RCC 7860 (cell line): ENCODE results near the gene RNF180.
"Not testable (repeated sequence)": the region's sequence is repeated elsewhere in the genome, so short reads cannot be mapped to it uniquely, and the experiment has no call there.

Experiments used
- DNase-seq: peaks from one replicate; pipeline ENCODE4 v3.0.0-alpha.2; 2015; ENCODE audit warnings: low spot score
- FAIRE-seq: peaks from 2 replicates; lab custom pipeline; 2012; peaks lifted over from hg19 to GRCh38; lab: Jason Lieb, UNC

RNF180 gene

DNA sequence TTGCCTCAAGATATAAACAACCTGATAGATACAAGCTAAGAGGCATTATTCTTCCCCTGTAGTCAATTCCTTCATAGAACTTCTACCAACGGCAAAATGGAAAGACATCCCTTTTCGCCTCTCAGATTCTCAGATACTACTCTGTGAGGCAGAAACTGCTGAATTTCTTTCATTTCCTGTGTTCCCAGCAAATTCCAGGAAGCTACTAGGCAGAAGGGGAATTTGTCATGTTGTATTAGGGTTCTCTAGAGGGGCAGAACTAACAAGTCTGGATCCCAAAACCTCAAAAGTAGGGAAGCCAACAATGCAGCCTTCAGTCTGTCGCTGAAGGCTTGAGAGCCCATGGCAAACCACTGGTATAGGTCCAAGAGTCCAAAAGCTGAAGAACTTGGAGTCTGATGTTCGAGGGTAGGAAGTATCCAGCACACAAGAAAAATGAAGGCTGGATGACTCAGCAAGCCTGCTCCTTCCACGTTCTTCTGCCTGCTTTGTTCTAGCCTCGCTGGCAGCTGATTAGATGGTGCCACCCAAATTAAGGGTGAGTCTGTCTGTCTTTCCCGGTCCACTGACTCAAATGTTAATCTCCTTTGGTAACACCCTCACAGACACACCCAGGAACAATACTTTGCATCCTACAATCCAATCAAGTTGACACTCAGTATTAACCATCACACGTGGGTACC is 15.2 kb downstream of the RNF180 start:
- DNase-seq (no peak), FAIRE-seq (no peak)

DNA sequence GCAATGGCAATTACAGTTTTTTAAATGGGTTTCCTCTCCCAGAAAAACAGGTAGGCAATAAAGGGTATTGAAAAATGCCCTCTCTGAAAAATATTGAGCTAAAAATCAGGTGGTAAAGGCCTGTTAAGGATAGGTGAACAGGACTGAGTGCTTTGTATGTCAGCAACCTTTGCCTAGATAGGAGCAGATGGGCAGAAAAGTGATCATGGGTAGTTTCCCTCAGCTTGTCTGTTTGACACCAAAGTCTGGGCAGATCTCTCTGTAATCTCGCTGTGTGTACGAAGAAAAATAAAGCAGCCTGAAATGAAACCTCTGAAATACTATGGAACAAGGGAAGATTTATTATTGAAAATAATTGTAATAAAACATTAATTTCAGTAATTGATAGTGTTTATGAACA is 15.8 kb downstream of the RNF180 start:
- no peak for FAIRE-seq
- DNase-seq: no peak

DNA sequence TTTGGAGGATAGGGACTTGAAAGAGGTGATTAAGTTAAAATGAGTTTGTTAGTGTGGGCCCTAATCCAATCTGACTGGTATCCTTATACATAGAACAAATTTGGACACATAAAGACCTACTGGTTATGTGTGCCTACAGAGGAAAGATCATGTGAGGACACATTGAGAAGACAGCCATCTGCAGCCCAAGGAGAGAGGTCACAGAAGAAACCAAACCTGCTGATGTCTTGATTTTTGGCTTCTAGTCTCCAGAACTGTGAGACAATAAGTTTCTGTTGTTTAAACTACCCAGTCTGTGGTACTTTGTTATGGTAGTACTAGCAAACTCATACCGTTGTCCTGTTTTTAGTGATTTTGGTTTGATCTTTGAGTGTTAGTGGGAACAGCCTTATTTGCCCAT is 18.3 kb downstream of the RNF180 start:
- no peak for FAIRE-seq

DNA sequence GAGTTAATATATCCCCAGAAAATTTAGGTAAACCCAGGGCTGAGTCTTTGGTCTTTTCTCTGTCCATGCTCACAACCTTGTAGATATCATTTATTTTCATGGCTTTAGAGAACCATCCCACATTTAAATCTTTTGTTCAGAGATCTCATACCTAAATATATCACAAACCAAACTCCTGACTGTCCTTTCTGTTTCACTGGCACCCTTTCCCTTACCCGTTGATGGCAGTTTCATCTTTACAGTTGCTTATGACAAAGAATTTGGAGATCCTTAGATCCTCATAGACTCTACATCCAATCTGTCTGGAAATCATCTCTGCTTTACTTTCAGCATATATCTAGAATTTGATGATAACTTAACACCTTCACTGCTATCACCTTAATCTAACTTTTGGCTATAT is 19.2 kb downstream of the RNF180 start:
- DNase-seq: no peak
- FAIRE-seq: no peak

More for the DNA sequence above, 18.3 kb downstream of the RNF180 start:
- DNase-seq: no peak

DNA sequence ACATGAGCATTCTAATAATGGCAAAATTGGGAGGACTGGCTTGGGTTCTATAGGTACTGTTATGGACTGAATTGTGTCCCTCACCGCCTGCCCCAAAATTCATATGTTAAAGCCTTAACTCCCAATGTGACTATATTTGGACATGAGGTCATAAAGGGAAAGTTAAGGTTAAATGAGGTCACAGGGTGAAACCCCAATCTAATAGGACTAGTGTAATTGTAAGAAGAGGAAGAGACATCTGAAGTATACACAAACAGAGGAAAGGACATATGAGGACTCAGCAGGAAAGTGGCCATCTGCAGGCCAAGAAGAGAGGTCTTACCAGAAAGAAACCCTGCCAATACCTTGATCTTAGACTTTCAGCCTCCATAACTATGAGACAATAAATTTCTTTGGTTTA is 23.1 kb downstream of the RNF180 start:
- no peak for FAIRE-seq
- no peak for DNase-seq

DNA sequence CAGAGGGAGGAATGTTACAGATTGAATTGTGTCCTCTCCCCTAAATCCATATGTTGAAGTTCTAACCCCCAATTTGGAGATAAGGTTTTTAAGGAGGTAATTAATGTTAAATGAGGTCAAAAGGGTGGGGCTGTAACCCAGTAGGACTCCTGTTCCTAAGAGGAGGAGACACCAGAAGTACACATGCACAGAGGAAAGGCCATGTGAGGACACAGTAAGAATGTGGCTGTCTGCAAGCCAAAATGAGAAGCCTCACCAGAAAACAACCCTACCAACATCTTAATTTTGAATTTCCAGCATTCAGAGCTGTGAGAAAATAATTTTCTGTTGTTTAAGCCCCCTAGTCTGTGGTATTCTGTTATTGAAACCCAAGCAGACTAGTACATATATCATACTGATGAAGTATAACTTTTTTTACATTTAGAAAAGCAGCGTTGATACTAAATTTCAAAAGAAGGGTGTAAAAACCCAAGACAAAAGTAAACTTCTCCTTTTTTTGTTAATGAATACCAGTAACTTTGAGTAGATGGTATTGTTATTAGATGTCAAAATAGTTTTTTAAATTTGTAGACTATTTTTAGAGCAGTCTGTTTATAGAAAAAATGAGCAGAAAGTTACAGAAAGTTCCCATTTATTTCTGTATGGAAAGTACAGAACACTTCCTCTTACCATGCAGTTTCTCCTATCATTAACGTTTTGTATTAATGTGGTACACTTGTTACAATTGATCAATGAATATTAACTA is 25.1 kb downstream of the RNF180 start:
- FAIRE-seq (no peak), DNase-seq (no peak)

DNA sequence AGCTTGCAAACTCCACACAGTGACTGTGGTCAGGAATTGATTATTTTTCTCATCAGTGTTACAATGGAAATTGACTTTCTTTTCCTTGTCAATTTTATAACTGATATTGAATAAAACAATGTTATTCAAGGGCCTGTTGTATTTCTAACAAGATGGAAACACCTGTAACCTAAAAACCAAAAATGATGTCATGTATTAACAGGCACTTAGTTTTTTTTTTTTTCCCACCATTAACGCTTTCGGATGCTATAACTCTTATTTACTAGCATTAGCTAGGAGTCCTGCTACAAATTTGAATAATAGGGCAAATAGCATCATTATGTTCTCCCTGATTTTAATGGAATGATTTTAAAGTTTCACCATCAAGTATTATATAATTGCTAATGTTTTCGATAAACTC is 30.3 kb downstream of the RNF180 start:
- no peak for DNase-seq
- FAIRE-seq: no peak

DNA sequence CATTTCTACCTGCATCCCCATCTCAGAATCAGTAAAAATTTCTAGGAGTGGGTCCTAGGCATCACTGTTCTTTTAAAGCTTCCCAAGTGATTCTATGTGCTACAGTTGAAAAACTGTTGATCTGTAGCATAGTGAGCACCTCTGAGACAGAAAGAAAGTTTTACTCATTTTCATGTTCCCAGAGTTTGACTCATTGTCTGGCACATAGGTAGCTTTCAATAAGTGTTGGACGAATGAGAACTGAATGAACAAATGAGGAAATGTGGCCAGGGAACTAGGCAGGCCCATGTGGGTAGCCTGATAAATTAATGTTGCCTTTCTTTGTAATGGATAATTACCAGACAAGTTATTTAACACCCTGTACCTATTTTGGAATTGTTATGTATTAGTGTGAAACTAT is 33.8 kb downstream of the RNF180 start:
- no peak for DNase-seq
- FAIRE-seq: no peak

DNA sequence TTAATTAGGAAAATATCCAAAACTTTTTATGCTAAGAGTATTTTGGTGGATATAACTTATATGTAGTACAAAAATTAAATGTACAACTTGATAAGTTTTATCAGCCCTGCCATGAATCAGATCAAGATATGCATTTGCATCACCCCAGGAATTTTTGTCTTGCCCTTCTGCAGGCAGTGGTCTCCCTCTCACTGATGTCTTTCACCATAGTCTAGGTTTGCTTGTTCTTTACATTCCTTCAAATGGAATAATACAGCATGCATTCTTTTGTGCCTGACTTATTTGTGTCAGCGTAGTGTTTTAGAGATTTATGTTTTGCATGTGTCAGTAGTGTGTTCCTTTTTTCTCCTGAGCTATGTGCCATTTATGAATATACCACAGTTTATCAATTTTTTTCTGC is 36.4 kb downstream of the RNF180 start:
- DNase-seq (no peak), FAIRE-seq (no peak)

DNA sequence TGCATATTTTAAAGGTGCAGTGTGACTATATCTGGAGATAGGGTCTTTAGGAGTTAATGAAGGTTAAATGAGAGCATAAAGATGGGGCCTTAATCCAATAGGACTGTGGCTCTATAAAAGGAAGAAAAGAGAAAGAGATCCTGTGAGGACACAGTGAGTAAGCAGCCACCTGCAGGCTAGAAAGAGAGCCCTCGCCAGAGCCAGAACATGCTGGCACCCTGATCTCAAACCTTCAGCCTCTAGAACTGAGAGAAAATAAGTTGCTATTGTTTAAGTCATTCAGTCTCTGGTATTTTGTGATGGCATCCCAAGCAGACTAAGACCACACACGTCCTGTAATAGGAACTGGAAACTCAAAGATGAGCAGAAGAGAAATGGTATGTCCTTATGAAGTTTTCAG is 41.0 kb downstream of the RNF180 start:
- DNase-seq (no peak), FAIRE-seq (no peak)

DNA sequence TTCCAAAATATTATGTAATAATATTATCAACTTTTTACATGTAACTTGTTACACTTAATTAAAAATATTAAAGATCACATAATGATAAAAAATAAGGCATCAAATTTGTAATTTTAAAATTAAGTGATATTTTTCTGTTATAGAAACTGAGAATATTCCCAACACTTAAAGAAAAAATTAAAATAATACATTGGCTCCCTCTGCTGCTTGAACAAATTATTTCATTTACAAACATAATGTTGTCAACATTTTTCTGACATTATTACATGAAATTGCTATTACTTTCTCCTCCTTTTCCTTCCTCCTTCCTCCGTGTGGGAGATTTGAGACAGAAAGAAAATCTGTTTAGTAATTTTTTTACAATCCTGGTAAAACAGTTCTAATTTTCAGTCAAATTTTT is 42.3 kb downstream of the RNF180 start:
- FAIRE-seq (no peak), DNase-seq (no peak)

DNA sequence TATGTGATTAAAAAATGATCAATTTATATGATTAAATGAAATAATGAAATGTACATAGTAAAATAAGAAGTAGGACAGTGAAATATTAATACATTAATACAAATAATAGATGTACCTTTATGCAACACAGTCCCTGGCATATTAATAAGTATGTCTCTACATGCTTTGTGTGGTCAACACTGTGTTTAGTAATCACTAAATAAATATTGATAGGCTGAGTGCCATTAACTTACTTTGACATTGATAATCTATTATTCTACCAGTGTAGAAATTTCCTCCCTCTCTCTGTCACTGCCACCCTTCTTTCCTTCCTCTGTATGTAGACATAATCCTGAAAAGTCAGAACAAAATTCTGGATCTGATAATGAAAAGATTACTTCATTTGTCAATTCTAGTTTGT is 43.7 kb downstream of the RNF180 start:
- no peak for FAIRE-seq
- no peak for DNase-seq

DNA sequence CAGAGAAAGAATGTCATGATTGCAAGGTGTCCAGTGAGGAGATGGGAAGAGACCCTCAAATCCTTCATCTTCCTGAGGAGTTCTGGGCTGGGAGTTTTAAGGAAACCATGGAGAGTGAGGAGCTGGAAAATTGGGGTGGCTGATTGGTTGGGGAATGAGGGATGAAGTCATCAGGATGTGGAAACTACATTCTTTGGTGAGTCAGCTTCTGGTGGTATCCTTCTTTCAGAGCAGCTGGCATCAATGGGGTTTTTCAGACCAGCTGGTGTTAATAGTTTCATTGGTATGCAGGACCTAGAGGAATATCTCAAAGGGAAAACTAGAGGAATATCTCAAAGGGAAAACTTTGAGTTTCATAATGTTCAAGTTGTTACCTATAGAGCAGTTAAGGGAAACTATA is 45.2 kb downstream of the RNF180 start:
- DNase-seq (no peak), FAIRE-seq (no peak)

DNA sequence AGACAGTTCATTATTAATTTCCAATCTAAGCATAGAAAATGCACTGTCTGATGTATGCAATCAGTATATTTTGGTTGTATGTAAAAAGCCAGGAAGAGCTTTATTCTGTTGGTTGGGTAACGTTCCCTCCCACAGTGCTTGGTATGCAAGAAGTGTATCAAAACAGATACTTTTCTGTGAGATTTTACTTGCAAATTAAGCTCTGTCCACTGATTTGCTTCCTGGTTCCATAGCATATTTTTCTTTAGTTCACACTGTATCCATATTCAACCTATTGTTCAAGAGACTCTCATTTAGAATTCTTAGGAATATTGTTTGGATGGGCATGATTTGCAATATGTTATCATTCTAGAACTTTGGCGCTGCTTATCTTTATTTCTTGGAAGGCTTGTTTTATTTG is 47.4 kb downstream of the RNF180 start:
- FAIRE-seq (no peak), DNase-seq (no peak)

DNA sequence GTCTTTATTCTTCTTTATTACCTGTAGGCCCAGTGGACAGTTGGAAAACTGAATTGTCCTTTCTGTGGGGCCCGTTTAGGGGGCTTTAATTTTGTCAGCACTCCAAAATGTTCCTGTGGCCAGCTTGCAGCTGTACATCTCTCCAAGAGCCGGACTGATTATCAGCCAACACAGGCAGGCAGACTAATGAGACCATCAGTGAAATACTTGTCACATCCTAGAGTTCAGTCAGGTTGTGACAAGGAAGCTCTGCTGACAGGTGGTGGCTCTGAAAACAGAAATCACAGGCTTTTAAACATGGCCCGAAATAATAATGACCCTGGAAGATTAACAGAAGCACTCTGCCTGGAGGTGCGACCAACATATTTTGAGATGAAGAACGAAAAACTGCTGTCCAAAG is 47.9 kb downstream of the RNF180 start:
- DNase-seq: no peak
- no peak for FAIRE-seq

DNA sequence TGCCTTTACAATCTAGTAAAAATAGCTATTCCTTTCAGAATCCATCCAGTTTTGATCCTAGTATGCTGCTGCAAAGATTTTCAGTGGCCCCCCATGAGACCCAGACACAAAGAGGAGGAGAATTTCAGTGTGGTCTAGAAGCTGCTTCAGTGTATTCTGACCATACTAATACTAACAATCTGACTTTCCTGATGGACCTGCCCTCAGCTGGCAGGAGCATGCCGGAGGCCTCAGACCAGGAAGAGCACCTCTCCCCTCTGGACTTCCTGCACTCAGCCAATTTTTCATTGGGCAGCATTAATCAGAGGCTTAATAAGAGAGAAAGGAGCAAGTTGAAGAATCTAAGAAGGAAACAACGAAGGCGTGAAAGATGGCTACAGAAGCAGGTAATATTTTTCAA is 48.5 kb downstream of the RNF180 start:
- no peak for DNase-seq
- no peak for FAIRE-seq

DNA sequence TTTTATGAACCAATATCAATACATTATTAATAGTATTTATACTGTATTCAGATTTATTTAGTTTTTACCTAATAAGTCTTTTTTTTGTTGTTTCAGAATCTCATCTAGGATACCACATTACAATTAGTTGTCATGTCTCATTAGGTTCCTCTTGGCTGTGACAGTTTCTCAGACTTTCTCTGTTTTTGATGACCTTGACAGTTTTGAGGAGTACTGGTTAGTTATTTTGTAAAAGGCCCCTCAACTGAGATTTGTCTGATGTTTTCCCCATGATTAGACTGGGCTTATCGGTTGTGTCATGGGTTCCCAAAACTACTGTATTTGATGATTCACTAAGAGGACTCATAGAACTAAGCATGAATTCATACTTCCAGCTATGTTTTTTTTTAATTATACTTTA is 56.3 kb downstream of the RNF180 start:
- DNase-seq: no peak
- FAIRE-seq: no peak

DNA sequence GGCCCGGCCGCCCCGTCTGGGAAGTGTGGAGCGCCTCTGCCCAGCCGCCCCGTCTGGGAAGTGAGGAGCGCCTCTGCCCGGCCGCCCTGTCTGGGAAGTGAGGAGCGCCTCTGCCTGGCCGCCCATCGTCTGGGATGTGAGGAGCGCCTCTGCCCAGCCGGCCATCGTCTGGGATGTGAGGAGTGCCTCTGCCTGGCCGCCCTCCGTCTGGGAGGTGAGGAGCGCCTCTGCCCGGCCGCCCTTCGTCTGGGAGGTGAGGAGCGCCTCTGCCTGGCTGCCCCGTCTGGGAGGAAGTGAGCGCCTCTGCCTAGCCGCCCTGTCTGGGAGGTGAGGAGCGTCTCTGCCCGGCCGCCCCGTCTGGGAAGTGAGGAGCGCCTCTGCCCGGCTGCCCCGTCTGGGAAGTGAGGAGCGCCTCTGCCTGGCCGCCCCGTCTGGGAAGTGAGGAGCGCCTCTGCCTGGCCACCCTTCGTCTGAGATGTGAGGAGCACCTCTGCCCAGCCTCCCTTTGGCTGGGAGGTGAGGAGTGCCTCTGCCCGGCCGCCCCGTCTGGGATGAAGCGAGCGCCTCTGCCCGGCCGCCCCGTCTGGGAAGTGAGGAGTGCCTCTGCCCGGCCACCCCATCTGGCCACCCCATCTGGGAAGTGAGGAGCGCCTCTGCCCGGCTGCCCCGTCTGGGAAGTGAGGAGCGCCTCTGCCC is 59.8 kb downstream of the RNF180 start:
- not testable (repeated sequence) for DNase-seq

DNA sequence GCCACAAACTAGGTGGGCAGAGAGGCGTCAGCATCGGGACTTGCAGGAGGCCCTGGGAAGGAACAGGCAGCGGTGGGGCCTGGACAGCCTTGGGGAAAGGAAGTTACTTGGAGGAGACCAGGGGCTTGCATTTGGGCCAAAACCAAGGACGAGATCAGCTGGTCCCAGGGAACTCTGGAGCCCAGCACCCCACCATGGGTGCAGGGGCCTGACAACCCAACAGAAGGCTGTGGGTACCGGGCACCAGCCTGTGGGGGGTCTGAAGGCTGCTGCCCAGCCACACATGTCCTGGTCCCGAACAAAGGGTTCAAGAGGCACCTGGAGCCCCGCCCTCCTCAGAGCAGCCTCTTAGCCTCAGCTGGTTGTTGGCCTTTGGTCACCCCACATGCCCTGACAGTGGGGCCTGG is 61.5 kb downstream of the RNF180 start:
- FAIRE-seq, DNase-seq: not testable (repeated sequence)

More for the DNA sequence above, 59.8 kb downstream of the RNF180 start:
- not testable (repeated sequence) for FAIRE-seq

DNA sequence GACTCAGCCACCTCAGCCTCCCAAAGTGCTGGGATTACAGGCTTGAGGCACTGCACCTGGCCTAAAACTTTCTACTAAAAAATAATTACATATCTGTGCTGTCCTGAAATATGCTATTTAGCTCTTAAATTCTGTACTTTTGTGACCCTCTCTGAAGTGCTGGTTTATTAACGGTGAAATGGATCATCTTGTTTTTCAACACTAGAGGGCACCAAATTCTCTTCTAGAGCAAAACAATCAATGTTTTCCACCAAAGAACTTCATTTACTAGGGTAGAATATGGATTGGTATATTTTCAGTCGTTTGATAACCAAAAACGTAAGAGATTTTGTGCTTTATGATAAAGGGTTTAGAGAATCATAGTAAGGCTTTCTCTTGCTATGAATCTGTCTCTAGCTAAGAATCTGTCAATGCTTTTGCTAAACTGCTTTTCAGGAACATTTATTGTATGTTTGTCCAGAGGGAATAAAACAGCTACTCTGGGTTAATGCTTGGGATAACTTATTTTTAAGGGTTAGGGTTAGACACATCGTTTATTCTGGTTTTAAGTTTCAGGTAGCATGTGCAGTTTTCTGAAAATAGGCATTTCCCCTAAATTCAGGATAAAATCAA is 63.6 kb downstream of the RNF180 start:
- FAIRE-seq: no peak
- no peak for DNase-seq

DNA sequence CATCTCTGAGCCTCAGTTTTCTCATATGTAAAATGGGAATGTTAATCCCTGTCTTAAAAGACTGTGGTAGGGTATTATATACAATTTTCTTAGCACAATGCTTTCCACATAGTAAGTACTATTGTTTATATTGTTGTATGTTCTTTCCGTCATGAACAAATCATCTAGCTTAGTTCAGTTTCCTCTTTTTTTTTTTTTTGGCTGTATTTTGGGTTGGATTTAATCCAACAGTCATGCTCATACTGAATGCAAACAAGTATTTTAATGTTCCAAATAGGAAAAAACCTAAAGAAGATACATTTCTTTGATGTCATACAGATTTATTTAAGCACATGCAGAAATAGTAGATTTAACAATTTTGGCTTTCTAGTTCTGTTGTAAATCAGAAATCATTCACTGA is 95.1 kb downstream of the RNF180 start:
- no peak for DNase-seq
- FAIRE-seq: no peak

DNA sequence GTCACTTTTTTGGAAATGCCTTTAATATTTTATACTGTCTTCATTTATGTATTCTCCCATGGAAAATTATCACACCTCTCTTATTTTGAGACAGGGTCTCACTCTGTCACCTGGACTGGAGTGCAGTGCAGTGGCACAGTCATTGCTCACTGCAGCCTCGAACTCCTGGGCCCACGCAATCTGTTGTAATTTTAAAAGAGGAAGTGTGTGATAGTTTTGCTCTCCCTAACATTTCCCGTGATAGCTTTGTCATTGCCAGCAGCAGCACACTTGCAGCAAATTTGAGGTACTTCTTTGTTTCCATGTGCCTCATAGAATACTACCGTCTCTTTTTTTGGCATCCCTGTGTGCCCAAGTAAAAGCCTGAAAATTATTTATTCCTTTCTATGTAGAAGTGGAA is 103.5 kb downstream of the RNF180 start:
- DNase-seq (no peak), FAIRE-seq (no peak)
